GM13976 (cell line): ENCODE measurements around the gene KIDINS220.

ENCODE experiments used
- DNase-seq: peaks from one replicate; pipeline ENCODE4 v3.0.0; 2012; ENCODE audit warnings: low spot score
- in situ Hi-C: fragments of 300-500 bp; cut with MboI; formaldehyde crosslinking; loops from one replicate; pipeline ENCODE4 v1.12.0; 2022; ENCODE audit warnings: low sequenced_read_pairs, mixed read lengths, inconsistent platforms; ENCODE audit not compliant: unreplicated experiment
- TF ChIP-seq, protein P1 (sequence below): IDR thresholded peaks from 2 replicates; pipeline ENCODE4 v1.5.1; 2012; ENCODE audit warnings: borderline replicate concordance, mild to moderate bottlenecking; ENCODE audit not compliant: insufficient read depth; ENCODE audit errors: extremely low read depth, missing control alignments, control extremely low read depth

The KIDINS220 gene

GRCh38 chr2:8752385-8752784, 85.0 kb downstream of the KIDINS220 start:
- in situ Hi-C loops, result no loop called here
- DNase-seq, result no peak
- TF ChIP-seq, protein P1, sequence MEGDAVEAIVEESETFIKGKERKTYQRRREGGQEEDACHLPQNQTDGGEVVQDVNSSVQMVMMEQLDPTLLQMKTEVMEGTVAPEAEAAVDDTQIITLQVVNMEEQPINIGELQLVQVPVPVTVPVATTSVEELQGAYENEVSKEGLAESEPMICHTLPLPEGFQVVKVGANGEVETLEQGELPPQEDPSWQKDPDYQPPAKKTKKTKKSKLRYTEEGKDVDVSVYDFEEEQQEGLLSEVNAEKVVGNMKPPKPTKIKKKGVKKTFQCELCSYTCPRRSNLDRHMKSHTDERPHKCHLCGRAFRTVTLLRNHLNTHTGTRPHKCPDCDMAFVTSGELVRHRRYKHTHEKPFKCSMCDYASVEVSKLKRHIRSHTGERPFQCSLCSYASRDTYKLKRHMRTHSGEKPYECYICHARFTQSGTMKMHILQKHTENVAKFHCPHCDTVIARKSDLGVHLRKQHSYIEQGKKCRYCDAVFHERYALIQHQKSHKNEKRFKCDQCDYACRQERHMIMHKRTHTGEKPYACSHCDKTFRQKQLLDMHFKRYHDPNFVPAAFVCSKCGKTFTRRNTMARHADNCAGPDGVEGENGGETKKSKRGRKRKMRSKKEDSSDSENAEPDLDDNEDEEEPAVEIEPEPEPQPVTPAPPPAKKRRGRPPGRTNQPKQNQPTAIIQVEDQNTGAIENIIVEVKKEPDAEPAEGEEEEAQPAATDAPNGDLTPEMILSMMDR, result no peak

DNA sequence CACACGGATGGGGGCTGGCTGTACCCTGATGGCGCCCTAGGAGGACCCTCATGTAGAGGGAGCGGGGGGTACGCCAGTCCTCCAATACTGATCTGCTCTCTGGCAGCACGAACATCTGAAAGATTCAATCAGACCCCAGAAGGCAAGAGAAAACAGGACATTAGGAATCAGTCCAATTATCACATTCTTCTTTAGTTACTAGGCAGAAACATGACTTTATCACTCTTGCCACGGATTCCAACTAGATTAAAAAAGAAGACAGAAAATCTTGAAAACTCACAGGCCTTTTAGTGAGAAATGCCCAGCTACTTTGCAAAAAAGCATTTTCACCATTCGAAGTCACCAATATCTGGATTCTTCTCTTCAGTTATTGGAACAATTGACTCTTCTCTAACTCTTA, 87.2 kb downstream of the KIDINS220 start:
- TF ChIP-seq, protein P1, result no peak
- in situ Hi-C loops, result no loop called here
- DNase-seq, result no peak

GRCh38 chr2:8743261-8743660, 94.2 kb downstream of the KIDINS220 start:
- no peak for DNase-seq
- in situ Hi-C loops, result no loop called here
- TF ChIP-seq, protein P1, result no peak

GRCh38 chr2:8740136-8740535, 97.3 kb downstream of the KIDINS220 start:
- TF ChIP-seq, protein P1, result no peak
- DNase-seq, result no peak
- in situ Hi-C loops, result no loop called here

DNA sequence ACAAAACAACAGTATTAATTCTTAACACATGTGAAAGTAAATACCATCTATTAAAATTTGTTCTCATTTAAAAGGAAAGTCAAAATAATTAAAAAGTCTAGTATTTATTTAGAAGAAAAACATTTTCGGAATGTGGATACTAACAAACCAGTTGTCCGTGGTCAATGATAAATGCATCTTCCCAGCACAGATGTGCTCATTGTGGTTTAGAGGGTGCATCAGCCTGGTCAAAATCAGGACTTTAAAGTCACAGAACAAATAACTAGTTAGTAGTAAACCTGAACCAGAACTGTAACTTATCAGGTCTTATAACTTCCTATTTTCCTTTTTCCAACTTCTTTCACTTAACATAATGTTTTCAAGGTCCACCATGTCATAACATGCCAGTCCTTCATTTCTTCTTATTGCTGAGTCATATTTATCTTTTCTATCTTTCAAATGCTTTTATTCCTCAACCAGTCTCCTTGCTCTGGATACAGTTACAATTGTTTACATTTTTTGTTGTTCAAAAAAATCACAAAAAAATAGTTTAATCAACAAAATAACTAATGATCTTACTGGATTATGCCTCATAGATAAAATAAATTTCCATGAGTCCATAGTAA, 99.7 kb downstream of the KIDINS220 start:
- TF ChIP-seq, protein P1, result no peak
- DNase-seq, result no peak
- in situ Hi-C loops, result no loop called here

- TF ChIP-seq, protein P1, result no peak
- in situ Hi-C loops, result no loop called here
- no peak for DNase-seq
Observed at GRCh38 chr2:8732601-8733000, 104.8 kb downstream of the KIDINS220 start.
